AG04449 (cell line): ENCODE data around the gene FRRS1.

ENCODE experiments used
- CTCF ChIA-PET: fragments of 350-600 bp; formaldehyde crosslinking; extraction: SDS; loops from one replicate; lab custom pipeline; 2021; ENCODE audit warnings: antibody characterized with exemption; lab: Yijun Ruan, JAX
- POLR2A ChIA-PET: fragments of 400-600, 350-600 bp; formaldehyde crosslinking; extraction: SDS; loops from one replicate; lab custom pipeline; 2020; ENCODE audit warnings: antibody characterized with exemption, inconsistent platforms; lab: Yijun Ruan, JAX
- DNase-seq: peaks from one replicate; pipeline ENCODE4 v3.0.0-alpha.2; 2010; ENCODE audit warnings: low read depth, low spot score
- H3K4me3 ChIP-seq: 2 replicates; pipeline ENCODE4 v1.5.1; 2011; ENCODE audit warnings: low read depth, mild to moderate bottlenecking, control low read depth, low read length
- CTCF ChIP-seq: IDR thresholded peaks from one replicate; pipeline ENCODE4 v1.5.1; 2011; ENCODE audit warnings: mild to moderate bottlenecking, moderate library complexity, low read length, control low read depth, inconsistent platforms; ENCODE audit not compliant: insufficient read depth; ENCODE audit errors: missing control alignments

Gene FRRS1

GRCh38 chr1:99717005-99717404 is 49.4 kb downstream of the FRRS1 start:
- CTCF ChIA-PET: interaction anchor here (1.1 to 2.1 kb wide), 5 partner anchors 9 to 1151 kb away, joined by 3 to 6 read pairs (median 4); no protein-coding TSS in a partner anchor
- DNase-seq: no peak
- no peak for TF ChIP-seq CTCF
- H3K4me3 ChIP-seq: no peak overlapping the region
- POLR2A ChIA-PET: no interaction called here

- no peak for TF ChIP-seq CTCF
- ChIA-PET CTCF (no interaction called here), POLR2A (no interaction called here)
- H3K4me3 ChIP-seq: no peak overlapping the region
- no peak for DNase-seq
These were observed 53.4 kb downstream of the FRRS1 start for GRCh38 chr1:99713006-99713405.

- no peak overlapping the region for H3K4me3 ChIP-seq
- CTCF ChIA-PET: interaction anchor here (1.9 kb wide), 1 partner anchor 229 kb away, joined by 6 read pairs; no protein-coding TSS in a partner anchor
- TF ChIP-seq CTCF: no peak
- DNase-seq: no peak
- POLR2A ChIA-PET: no interaction called here
These were observed 55.4 kb downstream of the FRRS1 start for GRCh38 chr1:99710994-99711393.

- H3K4me3 ChIP-seq: no peak overlapping the region
- ChIA-PET CTCF (interaction anchor here (0.8 to 4.3 kb wide), 19 partner anchors 10 to 959 kb away, joined by 3 to 30 read pairs (median 4); no protein-coding TSS in a partner anchor), POLR2A (no interaction called here)
- peak; percentile 77 for TF ChIP-seq CTCF
- DNase-seq: no peak
These were observed 58.8 kb downstream of the FRRS1 start for GRCh38 chr1:99707535-99708142.

GRCh38 chr1:99705385-99705784 is 61.0 kb downstream of the FRRS1 start:
- ChIA-PET POLR2A (no interaction called here), CTCF (interaction anchor here (1.2 to 4.3 kb wide), 8 partner anchors 20 to 956 kb away, joined by 3 to 30 read pairs (median 4); no protein-coding TSS in a partner anchor)
- DNase-seq: no peak
- H3K4me3 ChIP-seq: no peak overlapping the region
- no peak for TF ChIP-seq CTCF

GRCh38 chr1:99704356-99704816 is 62.0 kb downstream of the FRRS1 start:
- DNase-seq: no peak
- H3K4me3 ChIP-seq: no peak overlapping the region
- CTCF ChIA-PET: interaction anchor here (1.2 to 4.3 kb wide), 7 partner anchors 19 to 910 kb away, joined by 3 to 30 read pairs (median 4); no protein-coding TSS in a partner anchor
- no peak for TF ChIP-seq CTCF
- POLR2A ChIA-PET: no interaction called here
